ENCODE results near the gene NBPF12.
"Not testable (repeated sequence)": the region's sequence is repeated elsewhere in the genome, so short reads cannot be mapped to it uniquely, and the experiment has no call there.

Gene NBPF12

GRCh38 chr1:146938242-146938902, at the start of gene NBPF12:
Gene NBPF12 (plus strand): TSS chr1:146938324. CDS start chr1:146960144, 21,820 bp downstream.
- DNase-seq (ENCODE audit: extremely low read depth in 1 of 2, low read depth in 1 of 2): peak; percentile 34 to 65

GRCh38 chr1:146891355-146891754, 46.8 kb upstream of the NBPF12 start:
- DNase-seq (ENCODE audit: extremely low read depth in 1 of 2, low read depth in 1 of 2): not testable (repeated sequence)

GRCh38 chr1:146892331-146892730, 45.8 kb upstream of the NBPF12 start:
- not testable (repeated sequence) for DNase-seq (ENCODE audit: extremely low read depth in 1 of 2, low read depth in 1 of 2)

GRCh38 chr1:146907565-146908261, 30.4 kb upstream of the NBPF12 start:
- DNase-seq (ENCODE audit: extremely low read depth in 1 of 2, low read depth in 1 of 2): not testable (repeated sequence)

GRCh38 chr1:146912975-146913374, 25.1 kb upstream of the NBPF12 start:
- not testable (repeated sequence) for DNase-seq (ENCODE audit: extremely low read depth in 1 of 2, low read depth in 1 of 2)

- DNase-seq (ENCODE audit: extremely low read depth in 1 of 2, low read depth in 1 of 2): not testable (repeated sequence)
Observed at GRCh38 chr1:146920811-146921210, 17.3 kb upstream of the NBPF12 start.

GRCh38 chr1:146922614-146923013, 15.5 kb upstream of the NBPF12 start:
- DNase-seq (ENCODE audit: extremely low read depth in 1 of 2, low read depth in 1 of 2): not testable (repeated sequence)

GRCh38 chr1:146924106-146924505, 14.0 kb upstream of the NBPF12 start:
- not testable (repeated sequence) for DNase-seq (ENCODE audit: extremely low read depth in 1 of 2, low read depth in 1 of 2)

GRCh38 chr1:146926413-146926812, 11.7 kb upstream of the NBPF12 start:
- not testable (repeated sequence) for DNase-seq (ENCODE audit: extremely low read depth in 1 of 2, low read depth in 1 of 2)

GRCh38 chr1:146930225-146930624, 7.9 kb upstream of the NBPF12 start:
- not testable (repeated sequence) for DNase-seq (ENCODE audit: extremely low read depth in 1 of 2, low read depth in 1 of 2)

GRCh38 chr1:146934390-146935223, 3.5 kb upstream of the NBPF12 start:
- DNase-seq (ENCODE audit: extremely low read depth in 1 of 2, low read depth in 1 of 2): not testable (repeated sequence)

GRCh38 chr1:146937462-146937861, 662 bp upstream of the NBPF12 start:
- DNase-seq (ENCODE audit: extremely low read depth in 1 of 2, low read depth in 1 of 2): not testable (repeated sequence)

- DNase-seq (ENCODE audit: extremely low read depth in 1 of 2, low read depth in 1 of 2): peak in 1 of 2 donors; percentile 2
Observed at GRCh38 chr1:146938927-146939786, 1.0 kb downstream of the NBPF12 start.

- not testable (repeated sequence) for DNase-seq (ENCODE audit: extremely low read depth in 1 of 2, low read depth in 1 of 2)
Observed at GRCh38 chr1:146940293-146940692, 2.2 kb downstream of the NBPF12 start.

GRCh38 chr1:146943342-146943886, 5.3 kb downstream of the NBPF12 start:
- not testable (repeated sequence) for DNase-seq (ENCODE audit: extremely low read depth in 1 of 2, low read depth in 1 of 2)

GRCh38 chr1:146948127-146948526, 10.0 kb downstream of the NBPF12 start:
- DNase-seq (ENCODE audit: extremely low read depth in 1 of 2, low read depth in 1 of 2): not testable (repeated sequence)

GRCh38 chr1:146964340-146964739, 26.2 kb downstream of the NBPF12 start:
- not testable (repeated sequence) for DNase-seq (ENCODE audit: extremely low read depth in 1 of 2, low read depth in 1 of 2)

- not testable (repeated sequence) for DNase-seq (ENCODE audit: extremely low read depth in 1 of 2, low read depth in 1 of 2)
Observed at GRCh38 chr1:146966351-146966750, 28.2 kb downstream of the NBPF12 start.

- not testable (repeated sequence) for DNase-seq (ENCODE audit: extremely low read depth in 1 of 2, low read depth in 1 of 2)
Observed at GRCh38 chr1:146970656-146971055, 32.5 kb downstream of the NBPF12 start.

- not testable (repeated sequence) for DNase-seq (ENCODE audit: extremely low read depth in 1 of 2, low read depth in 1 of 2)
Observed at GRCh38 chr1:146972681-146973080, 34.6 kb downstream of the NBPF12 start.
